ENCODE results near the gene MVB12B.

DNA sequence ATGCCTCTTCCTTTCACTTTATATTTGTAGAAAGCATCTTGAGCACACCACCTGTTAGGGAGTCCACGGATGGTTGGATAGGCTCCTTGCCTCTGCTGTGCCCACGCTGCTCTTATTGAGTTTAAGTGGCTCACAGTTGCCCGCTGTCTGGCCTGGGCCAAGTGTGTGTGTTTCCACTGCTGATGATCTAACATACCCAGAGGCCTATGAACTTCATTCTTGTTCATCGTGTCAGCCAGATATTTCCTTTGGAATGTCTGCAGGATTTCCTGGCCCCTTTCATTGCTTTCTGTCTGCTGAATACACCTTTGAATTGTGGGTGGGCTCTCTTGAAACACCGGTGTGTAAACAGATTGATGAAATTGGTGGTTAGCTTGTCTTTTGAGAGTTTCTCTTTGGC lies 46.6 kb downstream of the MVB12B start:
- TF ChIP-seq, protein P1, sequence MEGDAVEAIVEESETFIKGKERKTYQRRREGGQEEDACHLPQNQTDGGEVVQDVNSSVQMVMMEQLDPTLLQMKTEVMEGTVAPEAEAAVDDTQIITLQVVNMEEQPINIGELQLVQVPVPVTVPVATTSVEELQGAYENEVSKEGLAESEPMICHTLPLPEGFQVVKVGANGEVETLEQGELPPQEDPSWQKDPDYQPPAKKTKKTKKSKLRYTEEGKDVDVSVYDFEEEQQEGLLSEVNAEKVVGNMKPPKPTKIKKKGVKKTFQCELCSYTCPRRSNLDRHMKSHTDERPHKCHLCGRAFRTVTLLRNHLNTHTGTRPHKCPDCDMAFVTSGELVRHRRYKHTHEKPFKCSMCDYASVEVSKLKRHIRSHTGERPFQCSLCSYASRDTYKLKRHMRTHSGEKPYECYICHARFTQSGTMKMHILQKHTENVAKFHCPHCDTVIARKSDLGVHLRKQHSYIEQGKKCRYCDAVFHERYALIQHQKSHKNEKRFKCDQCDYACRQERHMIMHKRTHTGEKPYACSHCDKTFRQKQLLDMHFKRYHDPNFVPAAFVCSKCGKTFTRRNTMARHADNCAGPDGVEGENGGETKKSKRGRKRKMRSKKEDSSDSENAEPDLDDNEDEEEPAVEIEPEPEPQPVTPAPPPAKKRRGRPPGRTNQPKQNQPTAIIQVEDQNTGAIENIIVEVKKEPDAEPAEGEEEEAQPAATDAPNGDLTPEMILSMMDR (IDR thresholded peaks at IDR 0.05) = no peak
- TF ChIP-seq POLR2A (IDR thresholded peaks at IDR 0.05) = no peak

All from testis (tissue), 2 donors.